HCT116 (cell line): ENCODE results near the gene TNFSF13.

ENCODE experiments used
- ELF1 ChIP-seq: IDR thresholded peaks from 2 replicates; pipeline ENCODE4 v1.6.1; 2012; ENCODE audit warnings: low read depth, borderline replicate concordance
- EZH2phosphoT487 ChIP-seq: fragments of 200-600 bp; IDR thresholded peaks from 2 replicates; pipeline ENCODE4 v1.6.1; 2018; ENCODE audit warnings: antibody characterized with exemption, borderline replicate concordance
- POLR2A ChIP-seq: IDR thresholded peaks from 2 replicates; pipeline ENCODE4 v1.7.0; 2011; ENCODE audit warnings: borderline replicate concordance; ENCODE audit not compliant: insufficient read depth, insufficient read length; ENCODE audit errors: extremely low read depth
- POLR2AphosphoS5 ChIP-seq: IDR thresholded peaks from 2 replicates; pipeline ENCODE4 v1.6.1; 2011; ENCODE audit warnings: mild to moderate bottlenecking, low read depth, low read length, moderate library complexity
- RAD21 ChIP-seq: IDR thresholded peaks from 2 replicates; pipeline ENCODE4 v1.6.1; 2012; ENCODE audit warnings: low read depth, mild to moderate bottlenecking
- SRF ChIP-seq: IDR thresholded peaks from 2 replicates; pipeline ENCODE4 v1.6.1; 2012; ENCODE audit warnings: low read depth
- TCF7L2 ChIP-seq: IDR thresholded peaks from 2 replicates; pipeline ENCODE4 v1.7.0; 2011; ENCODE audit warnings: borderline replicate concordance, inconsistent platforms; ENCODE audit not compliant: insufficient read depth, insufficient read length; ENCODE audit errors: extremely low read depth
- YY1 ChIP-seq: IDR thresholded peaks from 2 replicates; pipeline ENCODE4 v1.6.1; 2011; ENCODE audit warnings: low read length, low read depth, moderate library complexity, mild to moderate bottlenecking; ENCODE audit not compliant: insufficient replicate concordance; ENCODE audit errors: extremely low read depth
- TF ChIP-seq, protein P1 (sequence below): IDR thresholded peaks from 2 replicates; pipeline ENCODE4 v1.6.1; 2012; ENCODE audit warnings: low read depth
- TF ChIP-seq, protein P2 (sequence below), 3 experiments: fragments of 200-600 bp in 1 of 3; sonication (generic) in 1 of 3; IDR thresholded peaks in 2 of 3; conservative IDR thresholded peaks in 1 of 3; 2 replicates each; pipeline ENCODE4 v1.5.1; 2012 to 2017; ENCODE audit warnings: low read depth in 2 of 3, low read length in 2 of 3, antibody characterized with exemption in 1 of 3, borderline replicate concordance in 1 of 3, control low read depth in 1 of 3, mild to moderate bottlenecking in 1 of 3, mixed read lengths in 1 of 3, mixed run types in 1 of 3, moderate library complexity in 1 of 3; ENCODE audit not compliant: insufficient read depth in 1 of 3

DNA sequence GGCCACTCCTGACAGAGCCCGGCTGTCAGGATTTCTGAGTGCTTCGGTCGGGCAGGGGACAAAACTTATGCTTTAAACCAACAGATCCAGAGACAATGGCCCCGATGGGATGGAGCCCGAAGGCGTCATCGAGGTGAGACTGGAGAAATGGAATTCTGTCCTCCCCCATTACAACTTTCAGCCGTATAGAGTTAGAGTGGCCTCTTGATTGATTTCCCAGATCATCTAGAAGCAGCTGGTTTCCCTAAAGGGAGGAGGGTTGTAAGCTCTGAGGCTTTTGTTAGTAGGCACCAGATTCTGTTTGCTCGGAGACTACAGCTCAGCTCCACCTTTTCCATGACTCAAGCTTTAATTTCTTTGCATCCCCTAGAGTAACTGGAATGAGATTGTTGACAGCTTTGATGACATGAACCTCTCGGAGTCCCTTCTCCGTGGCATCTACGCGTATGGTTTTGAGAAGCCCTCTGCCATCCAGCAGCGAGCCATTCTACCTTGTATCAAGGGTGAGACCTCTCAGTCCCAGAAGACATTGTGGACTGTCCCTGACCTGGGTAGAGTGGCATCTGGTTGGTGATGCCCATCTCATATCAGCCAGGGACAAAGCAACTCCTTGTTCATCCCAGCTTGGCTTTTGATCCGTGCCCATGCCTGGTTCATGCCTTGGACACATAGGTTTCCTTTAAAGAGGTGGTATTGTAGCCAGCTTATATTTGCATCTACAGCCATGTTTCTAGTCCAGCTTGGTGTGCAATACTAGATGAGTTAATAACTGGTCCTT, 15.8 kb downstream of the TNFSF13 start:
- no peak for TF ChIP-seq SRF
- TF ChIP-seq, protein P1, sequence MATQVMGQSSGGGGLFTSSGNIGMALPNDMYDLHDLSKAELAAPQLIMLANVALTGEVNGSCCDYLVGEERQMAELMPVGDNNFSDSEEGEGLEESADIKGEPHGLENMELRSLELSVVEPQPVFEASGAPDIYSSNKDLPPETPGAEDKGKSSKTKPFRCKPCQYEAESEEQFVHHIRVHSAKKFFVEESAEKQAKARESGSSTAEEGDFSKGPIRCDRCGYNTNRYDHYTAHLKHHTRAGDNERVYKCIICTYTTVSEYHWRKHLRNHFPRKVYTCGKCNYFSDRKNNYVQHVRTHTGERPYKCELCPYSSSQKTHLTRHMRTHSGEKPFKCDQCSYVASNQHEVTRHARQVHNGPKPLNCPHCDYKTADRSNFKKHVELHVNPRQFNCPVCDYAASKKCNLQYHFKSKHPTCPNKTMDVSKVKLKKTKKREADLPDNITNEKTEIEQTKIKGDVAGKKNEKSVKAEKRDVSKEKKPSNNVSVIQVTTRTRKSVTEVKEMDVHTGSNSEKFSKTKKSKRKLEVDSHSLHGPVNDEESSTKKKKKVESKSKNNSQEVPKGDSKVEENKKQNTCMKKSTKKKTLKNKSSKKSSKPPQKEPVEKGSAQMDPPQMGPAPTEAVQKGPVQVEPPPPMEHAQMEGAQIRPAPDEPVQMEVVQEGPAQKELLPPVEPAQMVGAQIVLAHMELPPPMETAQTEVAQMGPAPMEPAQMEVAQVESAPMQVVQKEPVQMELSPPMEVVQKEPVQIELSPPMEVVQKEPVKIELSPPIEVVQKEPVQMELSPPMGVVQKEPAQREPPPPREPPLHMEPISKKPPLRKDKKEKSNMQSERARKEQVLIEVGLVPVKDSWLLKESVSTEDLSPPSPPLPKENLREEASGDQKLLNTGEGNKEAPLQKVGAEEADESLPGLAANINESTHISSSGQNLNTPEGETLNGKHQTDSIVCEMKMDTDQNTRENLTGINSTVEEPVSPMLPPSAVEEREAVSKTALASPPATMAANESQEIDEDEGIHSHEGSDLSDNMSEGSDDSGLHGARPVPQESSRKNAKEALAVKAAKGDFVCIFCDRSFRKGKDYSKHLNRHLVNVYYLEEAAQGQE, result no peak
- TF ChIP-seq, protein P2, sequence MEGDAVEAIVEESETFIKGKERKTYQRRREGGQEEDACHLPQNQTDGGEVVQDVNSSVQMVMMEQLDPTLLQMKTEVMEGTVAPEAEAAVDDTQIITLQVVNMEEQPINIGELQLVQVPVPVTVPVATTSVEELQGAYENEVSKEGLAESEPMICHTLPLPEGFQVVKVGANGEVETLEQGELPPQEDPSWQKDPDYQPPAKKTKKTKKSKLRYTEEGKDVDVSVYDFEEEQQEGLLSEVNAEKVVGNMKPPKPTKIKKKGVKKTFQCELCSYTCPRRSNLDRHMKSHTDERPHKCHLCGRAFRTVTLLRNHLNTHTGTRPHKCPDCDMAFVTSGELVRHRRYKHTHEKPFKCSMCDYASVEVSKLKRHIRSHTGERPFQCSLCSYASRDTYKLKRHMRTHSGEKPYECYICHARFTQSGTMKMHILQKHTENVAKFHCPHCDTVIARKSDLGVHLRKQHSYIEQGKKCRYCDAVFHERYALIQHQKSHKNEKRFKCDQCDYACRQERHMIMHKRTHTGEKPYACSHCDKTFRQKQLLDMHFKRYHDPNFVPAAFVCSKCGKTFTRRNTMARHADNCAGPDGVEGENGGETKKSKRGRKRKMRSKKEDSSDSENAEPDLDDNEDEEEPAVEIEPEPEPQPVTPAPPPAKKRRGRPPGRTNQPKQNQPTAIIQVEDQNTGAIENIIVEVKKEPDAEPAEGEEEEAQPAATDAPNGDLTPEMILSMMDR (IDR thresholded peaks at IDR 0.05 in 2 of 3, conservative IDR thresholded peaks at IDR 0.05 in 1 of 3; ENCODE audit: borderline replicate concordance in 1 of 3, insufficient read depth in 1 of 3, low read depth in 2 of 3, low read length in 2 of 3), result no peak
- TF ChIP-seq POLR2A, result no peak
- TF ChIP-seq POLR2AphosphoS5, result no peak; the same call in 1 of the 2 replicates
- TF ChIP-seq EZH2phosphoT487, result no peak
- TF ChIP-seq YY1, result no peak
- TF ChIP-seq TCF7L2, result no peak
- TF ChIP-seq ELF1, result no peak
- TF ChIP-seq RAD21, result no peak
